ENCODE data around the gene GRIK4.

DNA sequence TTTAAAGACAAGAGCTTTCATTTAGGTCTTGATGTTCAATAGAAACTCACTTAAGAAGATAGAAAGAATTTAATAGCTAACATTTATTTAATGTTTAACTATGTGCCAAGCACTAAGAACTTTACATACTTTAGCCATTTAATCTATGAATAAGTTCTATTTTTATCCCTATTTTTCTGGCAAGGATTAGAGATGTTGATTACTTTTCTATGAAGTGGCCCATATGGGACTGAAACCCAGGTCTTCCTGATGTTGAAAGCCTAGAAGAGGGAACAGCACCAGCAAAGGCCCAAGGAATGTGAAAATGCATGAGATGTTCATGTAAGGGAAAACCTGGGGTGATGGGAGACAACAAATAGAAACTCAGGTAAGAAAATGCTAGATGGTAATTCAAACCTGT lies 497.0 kb downstream of the GRIK4 start:
- TF ChIP-seq, protein P1, sequence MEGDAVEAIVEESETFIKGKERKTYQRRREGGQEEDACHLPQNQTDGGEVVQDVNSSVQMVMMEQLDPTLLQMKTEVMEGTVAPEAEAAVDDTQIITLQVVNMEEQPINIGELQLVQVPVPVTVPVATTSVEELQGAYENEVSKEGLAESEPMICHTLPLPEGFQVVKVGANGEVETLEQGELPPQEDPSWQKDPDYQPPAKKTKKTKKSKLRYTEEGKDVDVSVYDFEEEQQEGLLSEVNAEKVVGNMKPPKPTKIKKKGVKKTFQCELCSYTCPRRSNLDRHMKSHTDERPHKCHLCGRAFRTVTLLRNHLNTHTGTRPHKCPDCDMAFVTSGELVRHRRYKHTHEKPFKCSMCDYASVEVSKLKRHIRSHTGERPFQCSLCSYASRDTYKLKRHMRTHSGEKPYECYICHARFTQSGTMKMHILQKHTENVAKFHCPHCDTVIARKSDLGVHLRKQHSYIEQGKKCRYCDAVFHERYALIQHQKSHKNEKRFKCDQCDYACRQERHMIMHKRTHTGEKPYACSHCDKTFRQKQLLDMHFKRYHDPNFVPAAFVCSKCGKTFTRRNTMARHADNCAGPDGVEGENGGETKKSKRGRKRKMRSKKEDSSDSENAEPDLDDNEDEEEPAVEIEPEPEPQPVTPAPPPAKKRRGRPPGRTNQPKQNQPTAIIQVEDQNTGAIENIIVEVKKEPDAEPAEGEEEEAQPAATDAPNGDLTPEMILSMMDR (IDR thresholded peaks at IDR 0.05): no peak
- no peak for TF ChIP-seq EZH2 (IDR thresholded peaks at IDR 0.05; ENCODE audit: borderline replicate concordance, insufficient read depth, low read depth, low read length, poor library complexity, severe bottlenecking)
